ENCODE results near the gene PLAC9.

Gene PLAC9

GRCh38 chr10:80108576-80109239, 23.8 kb upstream of the PLAC9 start:
- peaks cover 0 to 5% of the 10 kb centered on the region in 2 donors for H3K4me1 ChIP-seq (ENCODE audit: control insufficient read depth in 2 of 2, insufficient read depth in 1 of 2, low read depth in 1 of 2, low read length in 2 of 2)
- H3K27ac ChIP-seq (replicated peaks; ENCODE audit: low read length): no peak overlapping the region
- no peak overlapping the region for H3K4me3 ChIP-seq (ENCODE audit: low read length in 2 of 2)
- no peak for DNase-seq (ENCODE audit: low spot score)
- H4K8ac ChIP-seq (ENCODE audit: low read depth, low read length): no peak overlapping the region
- WGBS, 2 donors (ENCODE audit: extremely low coverage in 2 of 2, insufficient read length in 2 of 2, insufficient replicate concordance in 1 of 2): no CpG with 5 or more reads among the region's 8 CpGs
- H3K23ac ChIP-seq (ENCODE audit: low read depth, low read length, poor library complexity): no peak overlapping the region
- no peak overlapping the region for H2BK15ac ChIP-seq (ENCODE audit: low read length)
- no peaks in the 10 kb centered on the region for H3K36me3 ChIP-seq (replicated peaks in 1 of 2; ENCODE audit: control insufficient read depth in 2 of 2, insufficient read depth in 2 of 2, low read length in 2 of 2)
- peaks cover 2 to 16% of the 10 kb centered on the region in 2 donors for H3K9me3 ChIP-seq (replicated peaks in 1 of 2; ENCODE audit: control insufficient read depth in 2 of 2, insufficient read depth in 1 of 2, low read depth in 1 of 2, low read length in 2 of 2)
- H3K27me3 ChIP-seq (ENCODE audit: control insufficient read depth in 3 of 3, insufficient read depth in 3 of 3, low read depth in 1 of 3, low read length in 3 of 3): no peaks in the 10 kb centered on the region
- H3K18ac ChIP-seq (ENCODE audit: low read length): no peak overlapping the region
- H3K79me1 ChIP-seq (ENCODE audit: low read depth, low read length): no peaks in the 10 kb centered on the region
- no peak overlapping the region for H3K4ac ChIP-seq (ENCODE audit: low read length)
- H4K91ac ChIP-seq (ENCODE audit: low read depth, low read length, poor library complexity): no peak overlapping the region
- H2BK120ac ChIP-seq (ENCODE audit: low read depth, low read length): no peak overlapping the region
- no peak overlapping the region for H3K4me2 ChIP-seq (ENCODE audit: insufficient read depth, low read length, poor library complexity, severe bottlenecking)
- H3K9ac ChIP-seq (ENCODE audit: low read depth, low read length, poor library complexity): no peak overlapping the region
- no peak overlapping the region for H3K14ac ChIP-seq (ENCODE audit: low read length)
- no peak overlapping the region for H2AFZ ChIP-seq (ENCODE audit: low read length)
- H2BK5ac ChIP-seq (ENCODE audit: low read length): no peak overlapping the region
- H2BK12ac ChIP-seq (ENCODE audit: low read length): no peak overlapping the region
- H2AK5ac ChIP-seq (ENCODE audit: low read depth, low read length): no peak overlapping the region

GRCh38 chr10:80110986-80111385, 21.5 kb upstream of the PLAC9 start:
- Histone ChIP-seq H2AFZ (ENCODE audit: low read length) (no peak overlapping the region), H3K27ac (replicated peaks; ENCODE audit: low read length) (no peak overlapping the region), H4K91ac (ENCODE audit: low read depth, low read length, poor library complexity) (no peak overlapping the region), H2BK12ac (ENCODE audit: low read length) (no peak overlapping the region), H3K9ac (ENCODE audit: low read depth, low read length, poor library complexity) (no peak overlapping the region), H3K4ac (ENCODE audit: low read length) (no peak overlapping the region), H3K4me3 (ENCODE audit: low read length in 2 of 2) (no peak overlapping the region), H2BK15ac (ENCODE audit: low read length) (no peak overlapping the region), H3K27me3 (ENCODE audit: control insufficient read depth in 3 of 3, insufficient read depth in 3 of 3, low read depth in 1 of 3, low read length in 3 of 3) (no peaks in the 10 kb centered on the region), H4K8ac (ENCODE audit: low read depth, low read length) (no peak overlapping the region), H2BK5ac (ENCODE audit: low read length) (no peak overlapping the region), H3K4me1 (ENCODE audit: control insufficient read depth in 2 of 2, insufficient read depth in 1 of 2, low read depth in 1 of 2, low read length in 2 of 2) (no peaks in the 10 kb centered on the region), H3K14ac (ENCODE audit: low read length) (no peak overlapping the region), H3K23ac (ENCODE audit: low read depth, low read length, poor library complexity) (no peak overlapping the region), H2BK120ac (ENCODE audit: low read depth, low read length) (no peak overlapping the region), H3K9me3 (replicated peaks in 1 of 2; ENCODE audit: control insufficient read depth in 2 of 2, insufficient read depth in 1 of 2, low read depth in 1 of 2, low read length in 2 of 2) (peaks cover 2 to 16% of the 10 kb centered on the region in 2 donors), H3K18ac (ENCODE audit: low read length) (no peak overlapping the region), H2AK5ac (ENCODE audit: low read depth, low read length) (no peak overlapping the region), H3K36me3 (replicated peaks in 1 of 2; ENCODE audit: control insufficient read depth in 2 of 2, insufficient read depth in 2 of 2, low read length in 2 of 2) (no peaks in the 10 kb centered on the region), H3K4me2 (ENCODE audit: insufficient read depth, low read length, poor library complexity, severe bottlenecking) (no peak overlapping the region), H3K79me1 (ENCODE audit: low read depth, low read length) (no peaks in the 10 kb centered on the region)
- DNase-seq (ENCODE audit: low spot score): no peak
- no CpG with 5 or more reads among the region's 1 CpG for WGBS, 2 donors (ENCODE audit: extremely low coverage in 2 of 2, insufficient read length in 2 of 2, insufficient replicate concordance in 1 of 2)

DNA sequence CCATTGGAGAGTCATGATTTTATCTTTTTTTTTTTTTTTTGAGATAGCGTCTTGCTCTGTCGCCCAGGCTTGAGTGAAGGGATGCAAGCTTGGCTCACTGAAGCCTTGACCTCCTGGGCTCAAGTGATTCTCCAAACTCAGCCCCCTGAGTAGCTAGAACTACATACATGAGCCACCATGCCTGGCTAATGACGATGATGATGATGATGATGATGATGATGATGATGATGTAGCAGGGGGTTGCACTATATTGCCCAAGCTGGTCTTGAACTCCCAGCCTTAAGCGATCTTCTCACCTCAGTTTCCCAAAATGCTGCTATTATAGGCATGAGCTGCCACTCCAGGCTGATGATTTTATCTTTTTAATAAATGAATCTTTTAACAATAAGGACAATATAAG, 13.9 kb upstream of the PLAC9 start:
- Histone ChIP-seq H2BK5ac (ENCODE audit: low read length) (no peak overlapping the region), H3K18ac (ENCODE audit: low read length) (no peak overlapping the region), H3K23ac (ENCODE audit: low read depth, low read length, poor library complexity) (no peak overlapping the region), H3K4me2 (ENCODE audit: insufficient read depth, low read length, poor library complexity, severe bottlenecking) (no peak overlapping the region), H2BK15ac (ENCODE audit: low read length) (no peak overlapping the region), H3K4me3 (ENCODE audit: low read length in 2 of 2) (no peak overlapping the region), H3K27me3 (ENCODE audit: control insufficient read depth in 3 of 3, insufficient read depth in 3 of 3, low read depth in 1 of 3, low read length in 3 of 3) (peaks cover 0 to 2% (median 0%) of the 10 kb centered on the region in 3 experiments), H3K27ac (replicated peaks; ENCODE audit: low read length) (no peak overlapping the region), H2AFZ (ENCODE audit: low read length) (no peak overlapping the region), H2BK120ac (ENCODE audit: low read depth, low read length) (no peak overlapping the region), H3K36me3 (replicated peaks in 1 of 2; ENCODE audit: control insufficient read depth in 2 of 2, insufficient read depth in 2 of 2, low read length in 2 of 2) (no peaks in the 10 kb centered on the region), H4K8ac (ENCODE audit: low read depth, low read length) (no peak overlapping the region), H3K14ac (ENCODE audit: low read length) (no peak overlapping the region), H4K91ac (ENCODE audit: low read depth, low read length, poor library complexity) (no peak overlapping the region), H3K9me3 (replicated peaks in 1 of 2; ENCODE audit: control insufficient read depth in 2 of 2, insufficient read depth in 1 of 2, low read depth in 1 of 2, low read length in 2 of 2) (no peaks in the 10 kb centered on the region), H2AK5ac (ENCODE audit: low read depth, low read length) (no peak overlapping the region), H3K4me1 (ENCODE audit: control insufficient read depth in 2 of 2, insufficient read depth in 1 of 2, low read depth in 1 of 2, low read length in 2 of 2) (no peaks in the 10 kb centered on the region), H3K79me1 (ENCODE audit: low read depth, low read length) (no peaks in the 10 kb centered on the region), H2BK12ac (ENCODE audit: low read length) (no peak overlapping the region), H3K9ac (ENCODE audit: low read depth, low read length, poor library complexity) (no peak overlapping the region), H3K4ac (ENCODE audit: low read length) (no peak overlapping the region)
- no peak for DNase-seq (ENCODE audit: low spot score)
- WGBS, 2 donors (ENCODE audit: extremely low coverage in 2 of 2, insufficient read length in 2 of 2, insufficient replicate concordance in 1 of 2): no CpG with 5 or more reads among the region's 4 CpGs

GRCh38 chr10:80122110-80122710, 10.3 kb upstream of the PLAC9 start:
- Histone ChIP-seq H2BK15ac (ENCODE audit: low read length) (no peak overlapping the region), H2AFZ (ENCODE audit: low read length) (no peak overlapping the region), H3K9ac (ENCODE audit: low read depth, low read length, poor library complexity) (no peak overlapping the region), H3K18ac (ENCODE audit: low read length) (no peak overlapping the region), H3K27ac (replicated peaks; ENCODE audit: low read length) (no peak overlapping the region), H3K14ac (ENCODE audit: low read length) (no peak overlapping the region), H3K9me3 (replicated peaks in 1 of 2; ENCODE audit: control insufficient read depth in 2 of 2, insufficient read depth in 1 of 2, low read depth in 1 of 2, low read length in 2 of 2) (no peaks in the 10 kb centered on the region), H2BK5ac (ENCODE audit: low read length) (no peak overlapping the region), H3K23ac (ENCODE audit: low read depth, low read length, poor library complexity) (no peak overlapping the region), H3K79me1 (ENCODE audit: low read depth, low read length) (no peaks in the 10 kb centered on the region), H3K36me3 (replicated peaks in 1 of 2; ENCODE audit: control insufficient read depth in 2 of 2, insufficient read depth in 2 of 2, low read length in 2 of 2) (no peaks in the 10 kb centered on the region), H4K8ac (ENCODE audit: low read depth, low read length) (no peak overlapping the region), H2AK5ac (ENCODE audit: low read depth, low read length) (no peak overlapping the region), H3K4me1 (ENCODE audit: control insufficient read depth in 2 of 2, insufficient read depth in 1 of 2, low read depth in 1 of 2, low read length in 2 of 2) (no peaks in the 10 kb centered on the region), H4K91ac (ENCODE audit: low read depth, low read length, poor library complexity) (no peak overlapping the region), H2BK120ac (ENCODE audit: low read depth, low read length) (no peak overlapping the region), H3K4me3 (ENCODE audit: low read length in 2 of 2) (no peak overlapping the region), H3K4ac (ENCODE audit: low read length) (no peak overlapping the region), H3K27me3 (ENCODE audit: control insufficient read depth in 3 of 3, insufficient read depth in 3 of 3, low read depth in 1 of 3, low read length in 3 of 3) (peaks cover 0 to 5% (median 0%) of the 10 kb centered on the region in 3 experiments), H3K4me2 (ENCODE audit: insufficient read depth, low read length, poor library complexity, severe bottlenecking) (no peak overlapping the region), H2BK12ac (ENCODE audit: low read length) (no peak overlapping the region)
- no peak for DNase-seq (ENCODE audit: low spot score)

Data from neuronal stem cell (in vitro differentiated cells).